GM12892 (cell line): ENCODE measurements around the gene NME8.

Experiments used
- DNase-seq: peaks from one replicate; pipeline ENCODE4 v3.0.0; 2011; ENCODE audit not compliant: insufficient read length
- FAIRE-seq: peaks from 2 replicates; lab custom pipeline; 2011; peaks lifted over from hg19 to GRCh38; lab: Jason Lieb, UNC
- POLR2A ChIP-seq: IDR thresholded peaks from 2 replicates; pipeline ENCODE4 v1.6.1; 2011; ENCODE audit warnings: low read depth, low read length, control low read depth
- POLR2AphosphoS5 ChIP-seq: IDR thresholded peaks from 2 replicates; pipeline ENCODE4 v1.6.1; 2011; ENCODE audit warnings: low read depth, low read length, control low read depth
- TAF1 ChIP-seq: IDR thresholded peaks from 2 replicates; pipeline ENCODE4 v1.6.1; 2011; ENCODE audit warnings: low read depth, mild to moderate bottlenecking, control low read depth, low read length, borderline replicate concordance

Gene NME8

DNA sequence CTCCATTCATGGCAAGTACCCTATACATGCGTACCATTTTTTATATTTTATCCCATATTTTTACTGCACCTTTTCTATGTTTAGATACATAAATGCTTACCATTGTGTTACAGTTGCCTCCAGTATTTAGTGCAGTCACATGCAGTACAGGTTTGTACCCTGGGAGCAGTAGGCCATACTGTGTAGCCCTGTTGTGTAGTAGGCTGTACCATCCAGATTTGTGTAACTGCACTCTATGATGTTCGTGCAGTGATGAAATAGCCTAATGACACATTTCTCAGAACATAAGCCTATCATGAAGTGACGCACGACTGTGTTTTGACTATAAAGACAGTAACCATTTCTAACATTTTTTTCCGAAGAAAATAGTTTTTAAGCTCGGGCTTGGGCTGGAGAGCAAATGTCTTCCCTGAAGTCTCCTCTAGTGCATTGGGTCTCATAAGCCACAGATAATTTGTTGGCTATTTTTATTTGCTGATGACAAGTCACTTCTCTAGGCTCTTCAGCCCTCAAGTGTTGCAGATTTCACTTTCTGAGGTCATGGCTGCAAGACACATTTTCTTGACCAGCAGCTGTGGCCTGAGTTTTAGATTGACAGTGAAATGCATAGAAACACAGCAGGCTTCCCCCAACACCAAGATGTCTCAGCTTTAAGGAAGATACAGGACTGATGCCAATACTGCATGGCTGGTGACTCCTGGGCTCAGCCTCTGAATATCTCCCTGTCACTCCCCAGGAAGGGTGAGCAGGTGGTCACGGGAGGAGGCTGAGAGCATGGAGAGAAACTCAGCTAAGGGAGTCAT, 98.9 kb downstream of the NME8 start:
- TF ChIP-seq POLR2AphosphoS5 (no peak), POLR2A (no peak), TAF1 (no peak)
- peak; percentile 54 for FAIRE-seq
- no peak for DNase-seq

DNA sequence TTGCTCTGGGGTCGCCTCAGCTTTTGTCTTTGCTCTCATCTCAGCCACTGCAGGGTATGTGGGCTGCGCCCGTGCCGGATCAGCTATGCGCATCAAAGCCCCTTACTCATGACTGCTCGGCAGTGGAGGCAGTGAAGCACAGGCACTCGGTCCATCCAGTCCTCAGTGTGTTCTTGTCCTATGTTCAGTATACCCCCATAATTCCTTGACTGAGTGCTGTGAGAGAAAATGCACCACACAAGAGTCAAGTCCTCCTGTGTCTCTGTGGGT, 99.5 kb downstream of the NME8 start:
- TF ChIP-seq POLR2AphosphoS5 (no peak), POLR2A (no peak), TAF1 (no peak)
- no peak for DNase-seq
- FAIRE-seq, result no peak
